TTC549 (cell line): ENCODE measurements around the gene RAB11FIP4.
"Not testable (repeated sequence)": the region's sequence is repeated elsewhere in the genome, so short reads cannot be mapped to it uniquely, and the experiment has no call there.

ENCODE experiments used
- FAIRE-seq: peaks from 2 replicates; lab custom pipeline; 2012; peaks lifted over from hg19 to GRCh38; lab: Jason Lieb, UNC

The RAB11FIP4 gene, protein sequence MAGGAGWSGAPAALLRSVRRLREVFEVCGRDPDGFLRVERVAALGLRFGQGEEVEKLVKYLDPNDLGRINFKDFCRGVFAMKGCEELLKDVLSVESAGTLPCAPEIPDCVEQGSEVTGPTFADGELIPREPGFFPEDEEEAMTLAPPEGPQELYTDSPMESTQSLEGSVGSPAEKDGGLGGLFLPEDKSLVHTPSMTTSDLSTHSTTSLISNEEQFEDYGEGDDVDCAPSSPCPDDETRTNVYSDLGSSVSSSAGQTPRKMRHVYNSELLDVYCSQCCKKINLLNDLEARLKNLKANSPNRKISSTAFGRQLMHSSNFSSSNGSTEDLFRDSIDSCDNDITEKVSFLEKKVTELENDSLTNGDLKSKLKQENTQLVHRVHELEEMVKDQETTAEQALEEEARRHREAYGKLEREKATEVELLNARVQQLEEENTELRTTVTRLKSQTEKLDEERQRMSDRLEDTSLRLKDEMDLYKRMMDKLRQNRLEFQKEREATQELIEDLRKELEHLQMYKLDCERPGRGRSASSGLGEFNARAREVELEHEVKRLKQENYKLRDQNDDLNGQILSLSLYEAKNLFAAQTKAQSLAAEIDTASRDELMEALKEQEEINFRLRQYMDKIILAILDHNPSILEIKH

DNA sequence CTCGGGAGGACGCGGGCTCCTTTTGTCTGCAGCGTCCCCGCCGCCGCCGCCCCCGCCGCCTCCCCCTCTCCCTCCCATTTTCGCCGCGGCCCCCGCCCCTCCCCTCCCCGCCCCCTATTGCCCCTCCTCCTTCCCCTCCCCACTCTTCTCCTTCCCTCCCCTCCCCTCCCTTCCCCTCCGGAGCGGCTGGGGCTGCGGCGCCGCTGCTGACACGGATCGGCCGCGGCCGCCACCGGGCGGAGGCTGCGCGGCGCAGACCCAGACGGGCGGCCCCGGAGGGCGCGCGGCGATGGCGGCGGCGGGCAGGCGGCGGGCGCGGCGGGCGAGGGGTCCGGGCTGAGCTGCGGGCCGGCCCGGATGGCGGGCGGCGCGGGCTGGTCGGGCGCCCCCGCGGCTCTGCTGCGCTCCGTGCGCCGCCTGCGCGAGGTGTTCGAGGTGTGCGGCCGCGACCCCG lies at the start of gene RAB11FIP4:
TSS of gene RAB11FIP4 (plus strand) at position 180 of the 454 bp plus-strand sequence. CDS start at position 358, 178 bp downstream.
- FAIRE-seq = no peak

GRCh38 chr17:31345191-31345747 lies 46.2 kb upstream of the RAB11FIP4 start:
- not testable (repeated sequence) for FAIRE-seq

- no peak for FAIRE-seq
Observed at GRCh38 chr17:31349454-31349853, 42.0 kb upstream of the RAB11FIP4 start.

DNA sequence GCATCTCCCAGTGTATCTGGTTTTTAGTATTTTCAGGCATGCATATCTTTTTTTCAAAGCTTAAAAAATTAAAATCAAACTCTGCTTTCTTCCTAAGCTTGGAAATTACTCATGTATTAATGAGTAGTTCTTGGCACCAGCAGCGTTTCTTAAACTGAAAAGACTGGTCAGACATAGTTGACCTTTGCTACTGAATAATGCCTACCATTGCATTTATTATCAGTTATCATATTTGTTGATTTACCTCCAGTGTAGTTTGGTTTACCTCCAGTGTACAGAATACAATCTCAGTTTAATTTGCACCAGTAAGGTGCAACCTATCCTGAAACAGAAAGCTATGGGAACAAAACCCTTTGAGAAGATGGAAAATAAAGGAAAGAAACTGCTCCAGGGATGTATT lies 35.5 kb upstream of the RAB11FIP4 start:
- no peak for FAIRE-seq

DNA sequence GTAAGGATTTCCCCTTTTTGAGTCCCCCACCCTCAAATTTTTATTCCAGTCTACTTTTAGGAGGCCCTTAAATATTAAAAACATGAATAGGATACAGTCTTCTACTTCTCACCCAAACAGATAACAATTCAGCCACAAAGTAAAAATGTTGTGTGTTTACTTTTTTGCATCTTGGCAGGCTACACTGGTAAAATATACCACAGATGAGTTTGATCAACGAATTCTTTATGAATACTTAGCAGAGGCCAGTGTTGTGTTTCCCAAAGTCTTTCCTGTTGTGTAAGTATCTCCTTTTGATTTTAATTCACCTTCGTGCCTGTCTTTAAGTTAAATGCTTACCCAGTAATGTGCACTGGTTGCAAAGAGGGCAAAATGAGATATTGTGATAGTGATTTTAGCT lies 34.4 kb upstream of the RAB11FIP4 start:
- FAIRE-seq = no peak

- FAIRE-seq = no peak
Observed at GRCh38 chr17:31357839-31358394, 33.6 kb upstream of the RAB11FIP4 start.

- FAIRE-seq = no peak
Observed at GRCh38 chr17:31364012-31364411, 27.5 kb upstream of the RAB11FIP4 start.

- FAIRE-seq = no peak
Observed at GRCh38 chr17:31366088-31366487, 25.4 kb upstream of the RAB11FIP4 start.

DNA sequence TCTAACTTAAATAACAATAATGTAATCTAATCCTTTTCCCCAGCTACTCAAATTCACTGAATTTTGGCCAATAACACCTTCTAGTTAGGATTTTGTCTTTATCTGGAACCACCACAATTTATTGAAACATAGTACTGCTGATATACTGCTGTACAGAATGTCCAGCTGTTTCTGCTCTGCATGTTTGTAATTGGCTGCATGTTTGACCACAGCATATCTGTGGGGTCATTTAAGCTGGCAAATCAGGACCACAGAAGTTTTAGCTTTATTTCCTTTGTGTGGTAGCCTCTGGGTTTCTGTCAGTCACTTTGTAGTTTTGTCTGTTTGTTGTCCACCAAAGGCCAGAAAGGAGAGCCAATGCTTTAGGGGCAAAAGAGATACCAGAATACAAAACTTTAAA lies 22.2 kb upstream of the RAB11FIP4 start:
- FAIRE-seq = no peak

DNA sequence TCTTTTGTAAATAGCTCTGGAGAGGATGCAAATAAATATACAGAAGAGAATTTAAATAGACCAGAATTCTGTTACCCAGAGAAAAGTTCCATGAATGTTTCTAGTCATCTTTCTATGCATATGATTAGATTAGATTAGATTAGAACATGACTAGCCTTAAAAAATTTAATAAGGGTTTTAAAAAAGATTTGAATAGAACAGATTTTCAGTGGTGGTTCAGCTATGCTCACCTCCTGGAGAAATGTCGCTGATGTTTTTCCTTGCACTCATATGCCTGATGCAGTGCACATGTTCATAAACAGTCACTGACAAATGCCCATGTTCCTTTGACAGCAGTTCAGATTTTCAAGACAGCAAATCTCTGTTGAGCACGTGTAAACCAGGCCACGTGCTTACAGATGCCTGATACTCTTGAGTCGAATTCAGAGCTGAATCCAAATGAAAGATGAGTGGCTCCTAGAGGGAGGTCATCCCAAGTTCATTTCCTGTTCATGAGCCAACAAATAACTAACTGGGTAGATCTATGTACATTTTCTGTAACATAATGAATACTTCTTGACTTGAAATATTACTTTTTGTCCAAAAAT lies 19.9 kb upstream of the RAB11FIP4 start:
- no peak for FAIRE-seq

DNA sequence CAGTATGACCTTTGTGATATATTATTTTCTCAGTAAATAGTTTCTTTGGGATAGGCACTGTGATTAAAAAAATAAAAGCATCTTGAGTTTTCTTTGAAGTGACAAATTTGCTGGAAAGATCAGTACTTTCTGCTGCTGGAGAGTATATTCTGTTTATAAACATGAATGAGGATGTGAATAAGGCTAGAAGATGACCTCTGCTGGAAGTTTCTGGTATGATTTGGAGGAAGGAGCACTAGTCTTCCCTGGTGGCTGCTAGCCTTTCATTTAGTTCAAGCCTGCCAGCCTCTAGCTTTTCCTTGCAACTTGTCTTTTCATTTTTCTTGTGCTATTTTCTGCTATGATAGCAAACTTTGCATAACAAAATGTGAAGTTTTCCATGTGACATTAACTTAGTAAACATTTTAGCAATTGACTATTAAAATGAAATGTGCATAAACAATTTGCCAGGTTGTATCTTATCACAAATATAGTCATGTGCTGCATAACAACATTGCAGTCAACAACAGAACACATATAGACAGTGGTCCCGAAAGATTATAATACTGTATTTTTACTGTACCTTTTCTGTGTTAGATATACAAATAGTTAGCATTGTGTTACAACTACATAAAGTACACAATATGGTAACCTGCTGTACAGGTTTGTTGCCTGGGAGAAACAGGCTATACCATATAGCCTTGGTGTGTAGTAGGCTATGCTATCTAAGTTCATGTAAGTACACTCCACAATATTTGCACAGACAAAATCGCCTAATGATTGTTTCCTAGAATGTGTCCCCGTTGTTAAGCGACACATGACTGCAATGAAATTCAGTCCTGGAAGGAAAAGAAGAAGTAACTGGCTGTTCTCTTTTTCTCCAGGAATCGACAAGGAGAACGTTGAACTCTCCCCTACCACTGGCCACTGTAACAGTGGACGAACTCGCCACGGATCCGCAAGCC lies 18.1 kb upstream of the RAB11FIP4 start:
- FAIRE-seq = peak; percentile 70

GRCh38 chr17:31374094-31374447 lies 17.4 kb upstream of the RAB11FIP4 start:
- no peak for FAIRE-seq

DNA sequence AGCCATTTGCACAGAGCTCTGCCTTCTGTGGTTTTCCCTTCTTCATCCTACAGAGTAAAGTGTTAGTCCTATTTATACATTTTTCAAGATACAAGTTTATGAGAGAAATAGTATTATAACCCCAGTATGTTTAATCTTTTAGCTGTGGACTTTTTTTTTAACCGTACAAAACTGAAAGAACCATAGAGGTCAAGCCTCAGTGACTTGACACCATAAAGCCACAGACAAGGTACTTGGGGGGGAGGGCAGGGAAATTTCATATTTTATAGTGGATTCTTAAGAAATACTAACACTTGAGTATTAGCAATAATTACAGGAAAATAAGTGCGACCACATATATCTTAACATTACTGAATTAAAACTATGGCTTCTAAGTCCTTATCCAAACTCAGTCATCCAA lies 17.0 kb upstream of the RAB11FIP4 start:
- no peak for FAIRE-seq

DNA sequence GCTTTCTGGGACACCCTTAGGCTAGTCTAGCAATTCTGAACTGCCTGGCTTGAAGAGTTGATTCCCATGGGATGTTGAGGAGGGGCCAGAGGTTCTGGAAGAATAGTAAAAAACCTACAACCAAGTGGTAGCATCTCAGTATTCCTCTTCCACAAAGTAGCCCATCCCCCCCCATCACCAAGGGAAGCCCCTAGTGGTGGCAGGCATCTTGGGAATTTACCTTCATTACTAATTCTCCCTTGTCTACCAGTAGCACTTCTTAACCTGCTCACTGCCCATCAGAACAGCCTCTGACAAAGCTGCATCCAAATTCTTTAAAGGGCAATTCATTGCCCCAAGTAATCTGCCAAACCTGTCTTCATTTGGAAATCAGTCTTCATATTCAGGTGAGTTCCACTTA lies 12.8 kb upstream of the RAB11FIP4 start:
- no peak for FAIRE-seq

DNA sequence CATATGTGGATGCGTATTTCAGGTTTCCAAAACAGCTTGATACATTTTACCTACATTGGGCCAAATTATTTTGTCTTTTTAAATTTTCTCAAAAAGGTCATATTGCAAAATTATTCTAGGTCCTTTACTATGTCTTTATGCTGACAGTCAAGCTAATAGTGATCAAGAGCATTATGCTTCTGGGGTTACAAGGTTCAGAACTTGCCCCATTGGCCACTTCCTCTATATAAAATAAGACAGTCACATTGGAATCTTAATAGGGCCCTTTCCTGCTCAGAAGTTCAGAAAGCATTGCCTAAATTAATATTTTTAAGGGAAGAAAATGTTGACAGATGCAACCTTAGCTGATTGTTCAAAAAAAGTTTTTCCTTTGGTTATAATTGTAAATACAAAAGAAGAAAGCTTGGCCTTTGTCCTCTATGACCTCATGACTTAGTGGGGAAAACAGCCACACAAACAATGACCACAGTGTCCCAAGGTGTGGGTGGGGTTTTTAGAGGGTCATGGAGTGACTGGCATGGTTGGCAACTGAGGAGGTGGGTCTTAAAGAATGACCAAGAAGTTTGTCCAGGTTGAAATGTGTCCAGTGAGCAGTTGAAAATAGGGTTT lies 11.8 kb upstream of the RAB11FIP4 start:
- no peak for FAIRE-seq

- no peak for FAIRE-seq
Observed at GRCh38 chr17:31381165-31381668, 10.3 kb upstream of the RAB11FIP4 start.

- not testable (repeated sequence) for FAIRE-seq
Observed at GRCh38 chr17:31382668-31383275, 8.7 kb upstream of the RAB11FIP4 start.

DNA sequence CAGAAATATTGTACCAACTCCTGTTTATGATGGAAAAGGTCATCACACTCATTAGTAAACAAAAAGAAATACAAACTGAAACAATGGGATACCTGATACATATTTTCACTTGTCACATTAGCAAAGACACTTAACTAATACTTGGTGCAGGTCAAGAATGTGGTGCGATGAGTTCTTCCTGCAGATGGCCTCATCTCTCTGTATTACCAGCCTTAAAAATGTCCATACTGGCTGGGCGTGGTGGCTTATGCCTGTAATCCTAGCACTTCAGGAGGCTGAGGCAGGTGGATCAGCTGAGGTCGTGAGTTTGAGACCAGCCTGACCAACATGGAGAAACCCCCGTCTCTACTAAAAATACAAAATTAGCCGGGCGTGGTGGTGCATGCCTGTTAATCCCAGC lies 8.0 kb upstream of the RAB11FIP4 start:
- FAIRE-seq = not testable (repeated sequence)

DNA sequence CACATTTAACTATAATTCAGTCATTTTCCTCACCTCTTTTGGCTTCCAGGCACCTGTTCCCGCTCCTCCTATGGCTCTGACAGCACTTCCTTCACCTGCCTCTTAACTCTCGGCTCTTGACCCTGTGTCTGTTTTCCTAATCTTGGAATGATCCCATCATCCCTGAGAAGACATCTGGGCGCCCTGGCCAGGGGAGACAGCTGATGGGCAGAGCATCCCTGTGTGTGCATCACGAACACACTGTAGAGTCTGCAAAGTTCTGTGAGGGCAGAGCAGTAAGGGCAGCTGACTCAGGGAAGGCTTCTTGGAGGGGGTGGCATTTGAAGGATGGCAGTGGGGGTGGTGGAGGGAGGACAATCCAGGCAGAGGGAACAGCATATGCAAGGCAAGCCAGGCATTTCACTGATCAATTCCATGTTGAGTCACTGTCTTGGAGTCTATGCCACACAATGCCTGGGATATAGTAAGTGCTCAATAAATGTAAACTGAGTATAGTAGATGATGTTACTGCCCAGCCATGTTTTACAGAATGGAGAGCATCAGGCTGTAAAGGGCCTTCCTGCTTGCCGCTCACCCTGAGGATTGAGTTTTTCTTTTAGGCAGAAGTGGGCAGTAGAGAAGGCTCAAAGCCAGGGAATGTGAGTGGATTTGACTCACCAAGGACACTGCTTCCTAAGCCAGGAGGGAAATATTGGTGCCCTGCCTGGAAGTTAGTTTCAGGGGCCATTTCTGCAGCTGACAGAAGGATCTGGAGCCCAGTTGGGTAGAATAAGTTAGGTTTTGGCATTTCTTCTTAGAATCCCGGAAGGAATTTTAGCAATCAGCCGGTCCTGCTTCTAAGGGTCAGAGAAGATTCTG lies 5.8 kb upstream of the RAB11FIP4 start:
- FAIRE-seq = no peak
